ENCODE data around the gene BRD3OS.

GRCh38 chr9:134005381-134005780 lies 19.9 kb upstream of the BRD3OS start:
- TF ChIP-seq CTCF (IDR thresholded peaks at IDR 0.05), result no peak
- no peak for TF ChIP-seq EZH2 (IDR thresholded peaks at IDR 0.05; ENCODE audit: borderline replicate concordance, insufficient read depth, low read depth, low read length, poor library complexity, severe bottlenecking)
